ENCODE data around the gene CACNA1B.

- TF ChIP-seq CTCF (IDR thresholded peaks at IDR 0.05; ENCODE audit: low read length) (no peak), EZH2 (optimal IDR thresholded peaks at IDR 0.05; ENCODE audit: low read depth, low read length) (no peak), EZH2phosphoT487 (IDR thresholded peaks at IDR 0.05; ENCODE audit: low read length) (no peak)
Observed at GRCh38 chr9:137907776-137908175, 30.2 kb downstream of the CACNA1B start.
